Lower lobe of right lung (tissue), 2 donors: ENCODE results near the gene NUFIP1. TPM values are rescaled to one million over a fixed set of nuclear protein-coding genes. Genes with fewer than 3 reads are reported as not detected.

Experiments
- ATAC-seq, 2 donors: fragments of 200-7000 bp; cut with Tn5 transposase; one replicate each; pipeline ENCODE4 v1.9.1; 2020 to 2022; ENCODE audit warnings: mild to moderate bottlenecking in 2 of 2, moderate library complexity in 2 of 2
- DNase-seq: peaks from one replicate; pipeline ENCODE4 v3.0.0-alpha.2; 2020
- H3K27ac ChIP-seq: fragments of 200-600 bp; one replicate; pipeline ENCODE4 v1.8.0; 2022
- H3K27me3 ChIP-seq: fragments of 200-600 bp; one replicate; pipeline ENCODE4 v1.8.0; 2022; ENCODE audit warnings: low read depth
- H3K36me3 ChIP-seq: fragments of 200-600 bp; one replicate; pipeline ENCODE4 v1.8.0; 2022; ENCODE audit warnings: mild to moderate bottlenecking
- H3K4me1 ChIP-seq: fragments of 200-600 bp; one replicate; pipeline ENCODE4 v1.8.0; 2022
- H3K4me3 ChIP-seq: fragments of 200-600 bp; one replicate; pipeline ENCODE4 v1.8.0; 2022; ENCODE audit warnings: mild to moderate bottlenecking
- H3K9me3 ChIP-seq: fragments of 200-600 bp; one replicate; pipeline ENCODE4 v1.8.0; 2022
- CTCF ChIP-seq: fragments of 200-600 bp; IDR thresholded peaks from one replicate; pipeline ENCODE4 v1.8.0; 2022; ENCODE audit warnings: antibody characterized with exemption, mild to moderate bottlenecking
- intact Hi-C: fragments of 100-400 bp; cut with DNase I; formaldehyde crosslinking; loops from one replicate; pipeline ENCODE4 v1.11.0; 2022
- total RNA-seq: library from RNA; stranded (reverse); fragmentation: NEBNext Ultra II Directional; extraction: Animal tissue kit (Norgen Biotek cat#: 25700); gene quantifications from one replicate; pipeline ENCODE4 v1.2.1, GENCODE V29; 2021
- donor health status: DM: no; HTN: yes; CAD: no; lungs with severe emphysema.

Gene NUFIP1
- total RNA-seq, 1 donor from 2014 or later, result 3.8 TPM

- H3K27me3 ChIP-seq, result no peaks in the 10 kb centered on the region
- H3K4me3 ChIP-seq, result no peak overlapping the region
- H3K9me3 ChIP-seq, result no peaks in the 10 kb centered on the region
- ATAC-seq (no peak), DNase-seq (no peak)
- peaks cover 34% of the 10 kb centered on the region for H3K36me3 ChIP-seq
- no peak overlapping the region for H3K27ac ChIP-seq
- no peak for TF ChIP-seq CTCF
- intact Hi-C loops, result no loop called here
- H3K4me1 ChIP-seq, result peaks cover 7% of the 10 kb centered on the region
Measured at GRCh38 chr13:44976196-44976595, 13.1 kb downstream of the NUFIP1 start.

GRCh38 chr13:44974056-44974793 lies 15.0 kb downstream of the NUFIP1 start:
- Histone ChIP-seq H3K27ac (no peak overlapping the region), H3K4me1 (peaks cover 7% of the 10 kb centered on the region), H3K4me3 (no peak overlapping the region), H3K9me3 (no peaks in the 10 kb centered on the region), H3K36me3 (peaks cover 19% of the 10 kb centered on the region), H3K27me3 (no peaks in the 10 kb centered on the region)
- intact Hi-C loops, result loop anchor here (5.0 kb wide), 1 partner anchor 492 kb away; no protein-coding TSS in a partner anchor
- TF ChIP-seq CTCF, result no peak
- ATAC-seq (no peak), DNase-seq (no peak)

- intact Hi-C loops, result loop anchor here (5.0 kb wide), 1 partner anchor 491 kb away; no protein-coding TSS in a partner anchor
- H3K36me3 ChIP-seq, result peaks cover 7% of the 10 kb centered on the region
- H3K27me3 ChIP-seq, result no peaks in the 10 kb centered on the region
- ATAC-seq (no peak), DNase-seq (no peak)
- H3K4me1 ChIP-seq, result peaks cover 13% of the 10 kb centered on the region
- H3K4me3 ChIP-seq, result no peak overlapping the region
- H3K9me3 ChIP-seq, result no peaks in the 10 kb centered on the region
- H3K27ac ChIP-seq, result no peak overlapping the region
- TF ChIP-seq CTCF, result peak; percentile 61
Measured at GRCh38 chr13:44972956-44973581, 16.2 kb downstream of the NUFIP1 start.

GRCh38 chr13:44971656-44972595 lies 17.3 kb downstream of the NUFIP1 start:
- Histone ChIP-seq H3K4me1 (peaks cover 14% of the 10 kb centered on the region), H3K36me3 (no peaks in the 10 kb centered on the region), H3K27me3 (no peaks in the 10 kb centered on the region), H3K4me3 (no peak overlapping the region), H3K27ac (no peak overlapping the region), H3K9me3 (no peaks in the 10 kb centered on the region)
- TF ChIP-seq CTCF, result no peak
- ATAC-seq (no peak), DNase-seq (no peak)
- intact Hi-C loops, result loop anchor here (5.0 kb wide), 1 partner anchor 490 kb away; no protein-coding TSS in a partner anchor
